Measurements from ENCODE around the gene IP6K3.

Gene IP6K3

DNA sequence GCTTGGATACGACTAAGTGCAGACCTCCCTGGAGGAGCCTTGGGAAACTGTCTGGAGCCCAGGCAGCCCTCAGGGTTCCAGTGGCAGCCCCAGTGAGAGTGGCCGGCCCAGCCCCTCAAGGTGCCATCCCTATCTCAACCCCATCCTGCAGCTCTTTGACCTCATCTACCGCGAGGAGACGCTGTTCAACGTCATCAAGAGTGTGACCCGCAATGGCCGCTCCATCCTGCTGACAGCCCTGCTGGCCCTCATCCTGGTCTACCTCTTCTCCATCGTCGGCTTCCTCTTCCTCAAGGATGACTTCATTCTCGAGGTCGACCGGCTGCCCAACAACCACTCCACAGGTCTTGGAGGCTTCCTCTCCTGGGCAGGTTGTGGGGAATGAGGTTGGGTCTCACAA is 55.9 kb downstream of the IP6K3 start:
- no peak overlapping the region for H2AFZ ChIP-seq (ENCODE audit: low read length)
- no peaks in the 10 kb centered on the region for H3K79me2 ChIP-seq (ENCODE audit: low read length)
- H3K27me3 ChIP-seq (replicated peaks; ENCODE audit: insufficient read depth, low read length): no peaks in the 10 kb centered on the region
- no peaks in the 10 kb centered on the region for H3K4me1 ChIP-seq (ENCODE audit: low read length)
- H3K9ac ChIP-seq (ENCODE audit: low read length): no peak overlapping the region
- no peak for DNase-seq
- no peak overlapping the region for H3K4me2 ChIP-seq (ENCODE audit: low read depth, low read length)
- H3K27ac ChIP-seq (ENCODE audit: low read length): no peak overlapping the region
- no peak for TF ChIP-seq EZH2 (optimal IDR thresholded peaks at IDR 0.05; ENCODE audit: low read depth, low read length)
- no peak for TF ChIP-seq EZH2phosphoT487 (IDR thresholded peaks at IDR 0.05; ENCODE audit: low read length)
- TF ChIP-seq, protein P1, sequence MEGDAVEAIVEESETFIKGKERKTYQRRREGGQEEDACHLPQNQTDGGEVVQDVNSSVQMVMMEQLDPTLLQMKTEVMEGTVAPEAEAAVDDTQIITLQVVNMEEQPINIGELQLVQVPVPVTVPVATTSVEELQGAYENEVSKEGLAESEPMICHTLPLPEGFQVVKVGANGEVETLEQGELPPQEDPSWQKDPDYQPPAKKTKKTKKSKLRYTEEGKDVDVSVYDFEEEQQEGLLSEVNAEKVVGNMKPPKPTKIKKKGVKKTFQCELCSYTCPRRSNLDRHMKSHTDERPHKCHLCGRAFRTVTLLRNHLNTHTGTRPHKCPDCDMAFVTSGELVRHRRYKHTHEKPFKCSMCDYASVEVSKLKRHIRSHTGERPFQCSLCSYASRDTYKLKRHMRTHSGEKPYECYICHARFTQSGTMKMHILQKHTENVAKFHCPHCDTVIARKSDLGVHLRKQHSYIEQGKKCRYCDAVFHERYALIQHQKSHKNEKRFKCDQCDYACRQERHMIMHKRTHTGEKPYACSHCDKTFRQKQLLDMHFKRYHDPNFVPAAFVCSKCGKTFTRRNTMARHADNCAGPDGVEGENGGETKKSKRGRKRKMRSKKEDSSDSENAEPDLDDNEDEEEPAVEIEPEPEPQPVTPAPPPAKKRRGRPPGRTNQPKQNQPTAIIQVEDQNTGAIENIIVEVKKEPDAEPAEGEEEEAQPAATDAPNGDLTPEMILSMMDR (IDR thresholded peaks at IDR 0.05; ENCODE audit: low read length): no peak
- no peaks in the 10 kb centered on the region for H3F3A ChIP-seq (ENCODE audit: insufficient read depth, low read length)
- H3K4me3 ChIP-seq (ENCODE audit: low read length): no peak overlapping the region
- no peaks in the 10 kb centered on the region for H3K9me2 ChIP-seq (replicated peaks; ENCODE audit: insufficient read depth, low read length)
- H3K36me3 ChIP-seq (replicated peaks; ENCODE audit: insufficient read depth, low read length): no peaks in the 10 kb centered on the region; the same call in 1 of the 2 replicates
- no peaks in the 10 kb centered on the region for H4K20me1 ChIP-seq (ENCODE audit: insufficient read depth, low read length)
- no peaks in the 10 kb centered on the region for H3K9me3 ChIP-seq (replicated peaks; ENCODE audit: insufficient read depth, low read length)

DNA sequence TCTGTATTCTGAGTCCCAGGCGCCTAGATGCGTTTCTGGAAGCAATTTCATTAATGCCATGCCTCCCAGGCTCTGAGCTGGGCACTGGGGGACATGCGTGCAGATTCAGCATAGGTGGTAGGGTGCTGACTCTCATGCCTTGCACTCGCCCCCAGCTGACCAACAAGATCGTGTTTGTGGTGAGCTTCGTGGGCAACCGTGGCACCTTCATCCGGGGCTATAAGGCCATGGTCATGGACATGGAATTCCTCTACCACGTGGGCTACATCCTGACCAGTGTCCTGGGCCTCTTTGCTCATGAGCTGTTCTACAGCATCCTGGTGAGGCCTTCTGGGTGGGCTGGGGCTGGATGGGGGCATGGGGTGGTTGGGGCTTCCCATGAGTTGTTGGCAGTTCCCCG is 56.8 kb downstream of the IP6K3 start:
- no peaks in the 10 kb centered on the region for H3K79me2 ChIP-seq (ENCODE audit: low read length)
- H3K4me3 ChIP-seq (ENCODE audit: low read length): no peak overlapping the region
- TF ChIP-seq EZH2phosphoT487 (IDR thresholded peaks at IDR 0.05; ENCODE audit: low read length): no peak
- TF ChIP-seq, protein P1 (IDR thresholded peaks at IDR 0.05; ENCODE audit: low read length): no peak
- TF ChIP-seq EZH2 (optimal IDR thresholded peaks at IDR 0.05; ENCODE audit: low read depth, low read length): no peak
- H3K36me3 ChIP-seq (replicated peaks; ENCODE audit: insufficient read depth, low read length): no peaks in the 10 kb centered on the region
- H3K27me3 ChIP-seq (replicated peaks; ENCODE audit: insufficient read depth, low read length): no peaks in the 10 kb centered on the region
- no peaks in the 10 kb centered on the region for H3K9me2 ChIP-seq (replicated peaks; ENCODE audit: insufficient read depth, low read length)
- no peaks in the 10 kb centered on the region for H4K20me1 ChIP-seq (ENCODE audit: insufficient read depth, low read length)
- H3K27ac ChIP-seq (ENCODE audit: low read length): no peak overlapping the region
- H3K9me3 ChIP-seq (replicated peaks; ENCODE audit: insufficient read depth, low read length): no peaks in the 10 kb centered on the region
- H3K4me2 ChIP-seq (ENCODE audit: low read depth, low read length): no peak overlapping the region
- no peaks in the 10 kb centered on the region for H3K4me1 ChIP-seq (ENCODE audit: low read length)
- no peak for DNase-seq
- no peak overlapping the region for H2AFZ ChIP-seq (ENCODE audit: low read length)
- no peak overlapping the region for H3K9ac ChIP-seq (ENCODE audit: low read length)
- H3F3A ChIP-seq (ENCODE audit: insufficient read depth, low read length): no peaks in the 10 kb centered on the region

DNA sequence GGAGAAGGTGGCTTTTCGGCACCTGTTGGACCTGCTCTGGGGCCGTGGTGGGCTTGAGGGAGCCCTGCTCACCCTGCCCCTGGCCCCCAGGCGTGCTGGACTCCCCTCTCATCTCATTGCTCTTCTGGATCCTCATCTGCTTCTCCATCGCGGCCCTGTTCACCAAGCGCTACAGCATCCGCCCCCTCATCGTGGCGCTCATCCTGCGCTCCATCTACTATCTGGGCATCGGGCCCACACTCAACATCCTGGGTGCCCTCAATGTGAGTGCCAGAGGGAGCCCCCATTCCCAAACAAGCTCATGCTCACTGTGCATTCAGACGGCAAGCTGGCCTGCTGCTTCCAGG is 57.6 kb downstream of the IP6K3 start:
- Histone ChIP-seq H4K20me1 (ENCODE audit: insufficient read depth, low read length) (no peaks in the 10 kb centered on the region), H3K36me3 (replicated peaks; ENCODE audit: insufficient read depth, low read length) (no peaks in the 10 kb centered on the region), H3K4me3 (ENCODE audit: low read length) (no peak overlapping the region), H3K79me2 (ENCODE audit: low read length) (no peaks in the 10 kb centered on the region), H2AFZ (ENCODE audit: low read length) (no peak overlapping the region), H3K27me3 (replicated peaks; ENCODE audit: insufficient read depth, low read length) (no peaks in the 10 kb centered on the region), H3K4me2 (ENCODE audit: low read depth, low read length) (no peak overlapping the region), H3K27ac (ENCODE audit: low read length) (no peak overlapping the region), H3K4me1 (ENCODE audit: low read length) (no peaks in the 10 kb centered on the region), H3K9me2 (replicated peaks; ENCODE audit: insufficient read depth, low read length) (no peaks in the 10 kb centered on the region), H3F3A (ENCODE audit: insufficient read depth, low read length) (no peaks in the 10 kb centered on the region), H3K9ac (ENCODE audit: low read length) (no peak overlapping the region), H3K9me3 (replicated peaks; ENCODE audit: insufficient read depth, low read length) (no peaks in the 10 kb centered on the region)
- TF ChIP-seq EZH2phosphoT487 (IDR thresholded peaks at IDR 0.05; ENCODE audit: low read length): no peak
- no peak for TF ChIP-seq EZH2 (optimal IDR thresholded peaks at IDR 0.05; ENCODE audit: low read depth, low read length)
- TF ChIP-seq, protein P1 (IDR thresholded peaks at IDR 0.05; ENCODE audit: low read length): no peak
- DNase-seq: no peak
